PC-3 (cell line): ENCODE data around the gene AP5Z1. TPM values are rescaled to one million over a fixed set of nuclear protein-coding genes. Genes with fewer than 3 reads are reported as not detected.

Experiments used
- ATAC-seq: fragments of 200-7000 bp; cut with Tn5 transposase; 2 replicates; pipeline ENCODE4 v1.9.1; 2020; ENCODE audit warnings: mild to moderate bottlenecking, moderate library complexity
- BruUV-seq: library from RNA; stranded (reverse); fragments of 400-500 nt; replicated peaks from 2 replicates; lab custom pipeline; 2021; lab: Mats Ljungman, UMichigan
- CTCF ChIA-PET: fragments of 300-600 bp; sonication (Branson Sonifier 250); formaldehyde crosslinking; loops from one replicate; lab custom pipeline; 2022; ENCODE audit warnings: antibody characterized with exemption; lab: Charles Lee
- POLR2A ChIA-PET: fragments of 300-600 bp; sonication (Branson Sonifier 250); formaldehyde crosslinking; loops from one replicate; lab custom pipeline; 2022; ENCODE audit warnings: antibody characterized with exemption; ENCODE audit not compliant: unreplicated experiment; lab: Charles Lee
- DNase-seq: peaks from one replicate; pipeline ENCODE4 v3.0.0-alpha.2; 2015
- H2AFZ ChIP-seq: fragments of 300-600 bp; sonication (generic); 2 replicates; pipeline ENCODE4 v1.6.0; 2016; ENCODE audit warnings: antibody characterized with exemption, low read length
- H3F3A ChIP-seq: fragments of 300-600 bp; sonication (generic); one replicate; pipeline ENCODE4 v1.6.0; 2017; ENCODE audit warnings: antibody characterized with exemption, low read length, control low read depth, mild to moderate bottlenecking; ENCODE audit not compliant: unreplicated experiment
- H3K27ac ChIP-seq: fragments of 300-600 bp; sonication (generic); 2 replicates; pipeline ENCODE4 v1.5.1; 2016; ENCODE audit warnings: mild to moderate bottlenecking, low read length
- H3K27me3 ChIP-seq: fragments of 300-600 bp; sonication (generic); 2 replicates; pipeline ENCODE4 v1.6.1; 2016; ENCODE audit warnings: low read length, mixed read lengths
- H3K36me3 ChIP-seq: fragments of 300-600 bp; sonication (generic); 2 replicates; pipeline ENCODE4 v1.6.1; 2016; ENCODE audit warnings: low read depth, mixed run types, low read length, mixed read lengths
- H3K4me1 ChIP-seq: fragments of 300-600 bp; sonication (generic); 2 replicates; pipeline ENCODE4 v1.5.1; 2016; ENCODE audit warnings: low read length; ENCODE audit not compliant: insufficient read depth
- H3K4me2 ChIP-seq: fragments of 300-600 bp; sonication (generic); 2 replicates; pipeline ENCODE4 v1.6.0; 2016; ENCODE audit warnings: low read length
- H3K4me3 ChIP-seq: fragments of 300-600 bp; sonication (generic); 2 replicates; pipeline ENCODE4 v1.5.1; 2016; ENCODE audit warnings: mild to moderate bottlenecking, low read length, mixed read lengths
- H3K79me2 ChIP-seq: fragments of 300-600 bp; sonication (generic); 2 replicates; pipeline ENCODE4 v1.6.1; 2017; ENCODE audit warnings: low read length, mixed read lengths
- H3K9ac ChIP-seq: fragments of 300-600 bp; sonication (generic); 2 replicates; pipeline ENCODE4 v1.6.0; 2016; ENCODE audit warnings: mild to moderate bottlenecking, low read length
- H3K9me2 ChIP-seq: fragments of 300-600 bp; sonication (generic); replicated peaks from 2 replicates; pipeline ENCODE4 v1.6.1; 2016; ENCODE audit warnings: mixed run types, low read length, mixed read lengths
- H3K9me3 ChIP-seq: fragments of 300-600 bp; sonication (generic); 2 replicates; pipeline ENCODE4 v1.6.1; 2016; ENCODE audit warnings: low read length, mixed read lengths
- H4K20me1 ChIP-seq: fragments of 300-600 bp; sonication (generic); 2 replicates; pipeline ENCODE4 v1.6.1; 2016; ENCODE audit warnings: low read length, mixed read lengths
- EZH2 ChIP-seq: fragments of 300-600 bp; sonication (generic); IDR thresholded peaks from one replicate; pipeline ENCODE4 v1.6.1; 2017; ENCODE audit warnings: antibody characterized with exemption, mild to moderate bottlenecking, low read length; ENCODE audit not compliant: unreplicated experiment
- EZH2phosphoT487 ChIP-seq: fragments of 300-600 bp; sonication (generic); IDR thresholded peaks from 2 replicates; pipeline ENCODE4 v1.6.1; 2018; ENCODE audit warnings: mild to moderate bottlenecking, antibody characterized with exemption, low read length, borderline replicate concordance
- intact Hi-C: fragments of 100-400 bp; cut with micrococcal nuclease; formaldehyde crosslinking; loops from 2 replicates; pipeline ENCODE4 v1.9.0; 2023
- total RNA-seq: library from RNA; depleted of rRNA; stranded (reverse); fragments of >200 nt; gene quantifications from 2 replicates; pipeline ENCODE4 v1.2.3, GENCODE V29; 2014
- TF ChIP-seq, protein P1 (sequence below): fragments of 300-600 bp; sonication (generic); conservative IDR thresholded peaks from 2 replicates; pipeline ENCODE4 v1.5.1; 2017; ENCODE audit warnings: antibody characterized with exemption, low read depth, mild to moderate bottlenecking, low read length

Gene AP5Z1
- total RNA-seq, 1 experiment from 2014 or later: 36.6 TPM

- H3K9ac ChIP-seq: no peak overlapping the region
- peaks cover 37% of the 10 kb centered on the region for H3K79me2 ChIP-seq
- H3K4me1 ChIP-seq: peaks cover 12% of the 10 kb centered on the region; the same call in 1 of the 2 replicates
- BruUV-seq: no TSS peak
- H3K36me3 ChIP-seq: no peaks in the 10 kb centered on the region
- H3K4me3 ChIP-seq: no peak overlapping the region
- H3K9me2 ChIP-seq: no peaks in the 10 kb centered on the region
- no peaks in the 10 kb centered on the region for H4K20me1 ChIP-seq
- H3F3A ChIP-seq: peaks cover 5% of the 10 kb centered on the region
- no peak for TF ChIP-seq EZH2phosphoT487
- intact Hi-C loops: no loop called here
- ChIA-PET POLR2A (no interaction called here), CTCF (interaction anchor here (0.7 kb wide), 1 partner anchor 25 kb away, joined by 3 read pairs; no protein-coding TSS in a partner anchor)
- ATAC-seq (no peak), DNase-seq (no peak)
- no peaks in the 10 kb centered on the region for H3K9me3 ChIP-seq
- no peak overlapping the region for H3K27ac ChIP-seq
- no peak overlapping the region for H3K4me2 ChIP-seq
- H3K27me3 ChIP-seq: no peaks in the 10 kb centered on the region
- no peak overlapping the region for H2AFZ ChIP-seq
Observed at GRCh38 chr7:4749798-4750197, 25.6 kb upstream of the AP5Z1 start.

DNA sequence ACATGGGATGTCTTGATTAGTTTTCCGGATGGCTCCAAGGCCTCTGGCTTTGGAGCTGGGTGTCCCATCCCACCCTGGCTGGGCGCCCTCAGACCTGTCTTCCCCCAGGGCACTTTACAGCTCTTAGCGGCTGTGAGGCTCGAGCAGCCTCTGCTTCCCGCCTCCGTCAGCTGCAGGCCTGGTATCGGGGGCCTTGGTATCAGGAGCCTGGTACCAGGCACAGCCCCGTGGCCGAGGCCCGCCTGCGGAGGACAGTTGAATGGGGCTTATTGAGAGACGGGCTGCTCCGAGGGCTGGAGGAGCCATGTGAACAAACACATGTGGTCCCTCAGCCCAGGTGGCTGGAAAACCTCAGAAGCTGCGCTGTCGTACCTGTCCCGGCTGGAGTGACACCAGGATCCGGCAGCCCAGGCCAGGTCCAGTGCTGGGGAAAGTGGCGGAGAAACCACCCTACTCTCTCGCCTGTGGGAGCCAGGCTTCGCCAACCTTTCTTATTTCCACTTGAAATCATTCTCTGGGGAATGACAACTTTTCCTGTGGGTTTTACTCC is 23.9 kb upstream of the AP5Z1 start:
- ATAC-seq (no peak), DNase-seq (no peak)
- BruUV-seq: no TSS peak
- Histone ChIP-seq H3K36me3 (no peaks in the 10 kb centered on the region), H3K27ac (no peak overlapping the region), H3K27me3 (no peaks in the 10 kb centered on the region), H3K79me2 (peaks cover 28% of the 10 kb centered on the region), H2AFZ (no peak overlapping the region), H3K4me2 (no peak overlapping the region), H3K4me3 (no peak overlapping the region), H3K4me1 (0 out of 2 replicates have a peak, but pooled peaks cover under 1% of the 10 kb centered on the region), H3F3A (no peaks in the 10 kb centered on the region), H4K20me1 (no peaks in the 10 kb centered on the region), H3K9me2 (no peaks in the 10 kb centered on the region), H3K9me3 (no peaks in the 10 kb centered on the region), H3K9ac (no peak overlapping the region)
- intact Hi-C loops: no loop called here
- POLR2A ChIA-PET: no interaction called here
- TF ChIP-seq, protein P1, sequence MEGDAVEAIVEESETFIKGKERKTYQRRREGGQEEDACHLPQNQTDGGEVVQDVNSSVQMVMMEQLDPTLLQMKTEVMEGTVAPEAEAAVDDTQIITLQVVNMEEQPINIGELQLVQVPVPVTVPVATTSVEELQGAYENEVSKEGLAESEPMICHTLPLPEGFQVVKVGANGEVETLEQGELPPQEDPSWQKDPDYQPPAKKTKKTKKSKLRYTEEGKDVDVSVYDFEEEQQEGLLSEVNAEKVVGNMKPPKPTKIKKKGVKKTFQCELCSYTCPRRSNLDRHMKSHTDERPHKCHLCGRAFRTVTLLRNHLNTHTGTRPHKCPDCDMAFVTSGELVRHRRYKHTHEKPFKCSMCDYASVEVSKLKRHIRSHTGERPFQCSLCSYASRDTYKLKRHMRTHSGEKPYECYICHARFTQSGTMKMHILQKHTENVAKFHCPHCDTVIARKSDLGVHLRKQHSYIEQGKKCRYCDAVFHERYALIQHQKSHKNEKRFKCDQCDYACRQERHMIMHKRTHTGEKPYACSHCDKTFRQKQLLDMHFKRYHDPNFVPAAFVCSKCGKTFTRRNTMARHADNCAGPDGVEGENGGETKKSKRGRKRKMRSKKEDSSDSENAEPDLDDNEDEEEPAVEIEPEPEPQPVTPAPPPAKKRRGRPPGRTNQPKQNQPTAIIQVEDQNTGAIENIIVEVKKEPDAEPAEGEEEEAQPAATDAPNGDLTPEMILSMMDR: no peak
- TF ChIP-seq EZH2: no peak
- TF ChIP-seq EZH2phosphoT487: no peak
- CTCF ChIA-PET: no interaction called here

GRCh38 chr7:4753598-4754432 is 21.6 kb upstream of the AP5Z1 start:
- CTCF ChIA-PET: no interaction called here
- Histone ChIP-seq H3K9me2 (no peaks in the 10 kb centered on the region), H3K9me3 (no peaks in the 10 kb centered on the region), H3K27me3 (no peaks in the 10 kb centered on the region), H3K4me1 (no peaks in the 10 kb centered on the region), H3K4me2 (no peak overlapping the region), H3K27ac (no peak overlapping the region), H2AFZ (no peak overlapping the region), H3K9ac (no peak overlapping the region), H3K4me3 (no peak overlapping the region), H3F3A (no peaks in the 10 kb centered on the region), H3K36me3 (no peaks in the 10 kb centered on the region), H3K79me2 (peaks cover 8% of the 10 kb centered on the region; the same call in 1 of the 2 replicates), H4K20me1 (no peaks in the 10 kb centered on the region)
- DNase-seq (peak; percentile 79), ATAC-seq (peak; percentile 99)
- no TSS peak for BruUV-seq
- intact Hi-C loops: loop anchor here (1.0 to 2.0 kb wide), 3 partner anchors 69 to 143 kb away; no protein-coding TSS in a partner anchor
- TF ChIP-seq EZH2phosphoT487 (no peak), EZH2 (no peak)
- TF ChIP-seq, protein P1: peak; percentile 89
- POLR2A ChIA-PET: no interaction called here
